K562 (cell line): ENCODE measurements around the gene RABL6. TPM values are rescaled to one million over a fixed set of nuclear protein-coding genes. Genes with fewer than 3 reads are reported as not detected.
"Not testable (repeated sequence)": the region's sequence is repeated elsewhere in the genome, so short reads cannot be mapped to it uniquely, and the experiment has no call there.

ENCODE experiments used
- ATF1 ChIP-seq, 2 experiments: fragments of 450-650 bp in 1 of 2; IDR thresholded peaks; 2 replicates each; pipeline ENCODE4 v1.6.1; 2016; ENCODE audit warnings: missing compliant biosample characterization in 1 of 2, missing genetic modification characterization in 1 of 2
- CREB1 ChIP-seq, 2 experiments: sonication (generic) in 1 of 2; formaldehyde crosslinking in 1 of 2; IDR thresholded peaks; 2 replicates each; pipeline versions ENCODE4 v1.6.1 to v1.8.0; 2012 to 2022; ENCODE audit warnings: inconsistent platforms in 1 of 2, mild to moderate bottlenecking in 1 of 2, missing genetic modification reagents in 1 of 2, moderate library complexity in 1 of 2
- CTBP1 ChIP-seq: fragments of 450-650 bp; IDR thresholded peaks from 2 replicates; pipeline ENCODE4 v1.6.1; 2016; ENCODE audit warnings: borderline replicate concordance
- CTCF ChIP-seq, 3 experiments: IDR thresholded peaks in 2 of 3; conservative IDR thresholded peaks in 1 of 3; 2 replicates each; pipeline ENCODE4 v1.5.1; 2011 to 2012; ENCODE audit warnings: low read length in 3 of 3, mild to moderate bottlenecking in 3 of 3, control low read depth in 2 of 3, improper control_type of control experiment in 1 of 3, inconsistent platforms in 1 of 3, low read depth in 1 of 3, mixed read lengths in 1 of 3, moderate library complexity in 1 of 3; ENCODE audit not compliant: insufficient read depth in 2 of 3
- CXXC5 ChIP-seq: fragments of 250-450 bp; sonication (Bioruptor Pico); IDR thresholded peaks from 2 replicates; pipeline ENCODE4 v1.8.0; 2022; ENCODE audit warnings: inconsistent platforms, mild to moderate bottlenecking, moderate library complexity
- DNMT1 ChIP-seq: fragments of 450-650 bp; IDR thresholded peaks from 2 replicates; pipeline ENCODE4 v1.6.1; 2016; ENCODE audit warnings: antibody characterized with exemption, mild to moderate bottlenecking
- FIP1L1 ChIP-seq: fragments of 200-400 bp; formaldehyde crosslinking; IDR thresholded peaks from 2 replicates; pipeline ENCODE4 v1.6.1; 2018; ENCODE audit warnings: mild to moderate bottlenecking, low read depth, low read length; ENCODE audit not compliant: poor library complexity, severe bottlenecking
- GABPB1 ChIP-seq: sonication (generic); formaldehyde crosslinking; IDR thresholded peaks from 2 replicates; pipeline ENCODE4 v1.8.0; 2022; ENCODE audit warnings: mild to moderate bottlenecking, missing genetic modification reagents
- HNRNPL ChIP-seq: fragments of 200-400 bp; formaldehyde crosslinking; IDR thresholded peaks from 2 replicates; pipeline ENCODE4 v1.6.1; 2017; ENCODE audit warnings: low read depth, mild to moderate bottlenecking, low read length
- MYNN ChIP-seq, 2 experiments: sonication (generic); formaldehyde crosslinking in 1 of 2; IDR thresholded peaks; 2 replicates each; pipeline versions ENCODE4 v1.5.0 to v1.6.1; 2016 to 2020; ENCODE audit warnings: antibody characterized with exemption in 1 of 2, missing genetic modification reagents in 1 of 2
- NCOR1 ChIP-seq: fragments of 450-650 bp; IDR thresholded peaks from 2 replicates; pipeline ENCODE4 v1.6.1; 2016; ENCODE audit warnings: mild to moderate bottlenecking, moderate library complexity
- POLR2B ChIP-seq: fragments of 450-650 bp; IDR thresholded peaks from 2 replicates; pipeline ENCODE4 v1.6.1; 2018; ENCODE audit warnings: low read depth; ENCODE audit not compliant: partially characterized antibody
- RAD21 ChIP-seq, 2 experiments: fragments of 250-450 bp in 1 of 2; fragments of 450-650 bp in 1 of 2; sonication (Bioruptor Pico) in 1 of 2; formaldehyde crosslinking in 1 of 2; IDR thresholded peaks in 1 of 2; conservative IDR thresholded peaks in 1 of 2; 2 replicates each; pipeline versions ENCODE4 v1.4.0 to v1.8.0; 2020 to 2022; ENCODE audit warnings: mild to moderate bottlenecking in 2 of 2, moderate library complexity in 1 of 2
- RBM22 ChIP-seq: fragments of 200-400 bp; formaldehyde crosslinking; IDR thresholded peaks from 2 replicates; pipeline ENCODE4 v1.6.1; 2018; ENCODE audit warnings: low read length, low read depth; ENCODE audit not compliant: poor library complexity, severe bottlenecking
- SP1 ChIP-seq: sonication (generic); formaldehyde crosslinking; IDR thresholded peaks from 2 replicates; pipeline ENCODE4 v1.8.1; 2022; ENCODE audit warnings: mild to moderate bottlenecking, missing genetic modification reagents
- TARDBP ChIP-seq: fragments of 450-650 bp; IDR thresholded peaks from 2 replicates; pipeline ENCODE4 v1.6.1; 2016
- TOE1 ChIP-seq, 2 experiments: fragments of 450-650 bp in 1 of 2; sonication (generic) in 1 of 2; formaldehyde crosslinking in 1 of 2; IDR thresholded peaks; 2 replicates each; pipeline versions ENCODE4 v1.7.1 to v1.8.0; 2016 to 2022; ENCODE audit warnings: borderline replicate concordance in 2 of 2, mild to moderate bottlenecking in 2 of 2, antibody characterized with exemption in 1 of 2, inconsistent platforms in 1 of 2, low read depth in 1 of 2, missing genetic modification reagents in 1 of 2, moderate library complexity in 1 of 2
- UBTF ChIP-seq, 2 experiments: IDR thresholded peaks; 2 replicates each; pipeline ENCODE4 v1.6.1; 2012; ENCODE audit warnings: improper control_type of control experiment in 2 of 2, low read depth in 2 of 2, low read length in 2 of 2, borderline replicate concordance in 1 of 2
- XRCC5 ChIP-seq: fragments of 200-400 bp; formaldehyde crosslinking; IDR thresholded peaks from 2 replicates; pipeline ENCODE4 v1.6.1; 2017; ENCODE audit warnings: low read depth, mild to moderate bottlenecking, low read length
- ZBED1 ChIP-seq: IDR thresholded peaks from 2 replicates; pipeline ENCODE4 v1.6.1; 2014
- ZBTB17 ChIP-seq: fragments of 450-650 bp; formaldehyde crosslinking; IDR thresholded peaks from 2 replicates; pipeline ENCODE4 v1.4.0; 2020; ENCODE audit warnings: mild to moderate bottlenecking
- ZFX ChIP-seq: sonication (generic); formaldehyde crosslinking; IDR thresholded peaks from 2 replicates; pipeline ENCODE4 v1.8.0; 2022; ENCODE audit warnings: mild to moderate bottlenecking, missing genetic modification reagents, moderate library complexity
- ZNF263 ChIP-seq: sonication (generic); formaldehyde crosslinking; IDR thresholded peaks from 2 replicates; pipeline ENCODE4 v1.8.0; 2022; ENCODE audit warnings: mild to moderate bottlenecking, missing genetic modification reagents, borderline replicate concordance
- polyA plus RNA-seq, 8 experiments: library from polyadenylated mRNA; depleted of rRNA in 4 of 8; stranded (reverse) in 5 of 8; unstranded in 3 of 8; fragments of >200 nt; fragmentation: Nextera tagmentation in 2 of 8; fragmentation: Illumina TruSeq in 1 of 8; extraction: Ambion mirVana in 2 of 8; extraction: Trizol in 1 of 8; gene quantifications; 2 replicates each; pipeline versions ENCODE4 v1.2.1 to v1.2.3, GENCODE V29; 2011 to 2014; ENCODE audit warnings: inconsistent platforms in 1 of 8, missing spikeins in 1 of 8
- total RNA-seq, 7 experiments: library from RNA; depleted of rRNA in 6 of 7; stranded (reverse); fragments of >200 nt in 6 of 7; fragmentation: Illumina TruSeq in 2 of 7; extraction: Trizol in 2 of 7; gene quantifications; 2 replicates each; pipeline versions ENCODE4 v1.2.1 to v1.2.3, GENCODE V29; 2011 to 2021; ENCODE audit warnings: low replicate concordance in 1 of 7

RABL6 gene
- total and polyA plus RNA-seq, 9 of the 15 experiments (the other 6 are each of a cell fraction or from before 2014, with no cell fraction given) = 5.6 to 181 (median 84.5) TPM

GRCh38 chr9:136842380-136842948 lies 34.7 kb downstream of the RABL6 start, which contains the start of gene AJM1 (continued):
- TF ChIP-seq RBM22 (peak; percentile 87), ZNF263 (CRISPR knock-in tag) (0 out of 2 replicates have a peak, but pooled peaks have one; percentile 31), NCOR1 (0 out of 2 replicates have a peak, but pooled peaks have one; percentile 19), SP1 (CRISPR knock-in tag) (peak; percentile 49; the same call in 1 of the 2 replicates), MYNN (IDR thresholded peaks at IDR 0.05) (peak; percentile 30; the same call in 1 of the 2 replicates), FIP1L1 (peak; percentile 97), CREB1 (CRISPR knock-in tag; IDR thresholded peaks at IDR 0.05) (peak; percentile 51; the same call in 1 of the 2 replicates), GABPB1 (CRISPR knock-in tag) (0 out of 2 replicates have a peak, but pooled peaks have one; percentile 37), CTBP1 (peak; percentile 70), ZBED1 (0 out of 2 replicates have a peak, but pooled peaks have one; percentile 37), DNMT1 (0 out of 2 replicates have a peak, but pooled peaks have one; percentile 33), POLR2B (peak; percentile 67), TARDBP (peak; percentile 55; the same call in 1 of the 2 replicates), UBTF (IDR thresholded peaks at IDR 0.05; ENCODE audit: borderline replicate concordance in 1 of 2, low read depth in 2 of 2, low read length in 2 of 2) (peak in 1 of 2 experiments; percentile 91; a peak in 2 of 4 replicates), ZFX (CRISPR knock-in tag) (peak; percentile 50), CXXC5 (CRISPR knock-in tag) (peak; percentile 45; the same call in 1 of the 2 replicates), CTCF (IDR thresholded peaks at IDR 0.05 in 2 of 3, conservative IDR thresholded peaks at IDR 0.05 in 1 of 3; ENCODE audit: insufficient read depth in 2 of 3, low read depth in 1 of 3, low read length in 3 of 3) (peak; percentile 82 to 87 (median 86)), ZBTB17 (CRISPR knock-in tag) (0 out of 2 replicates have a peak, but pooled peaks have one; percentile 54), HNRNPL (0 out of 2 replicates have a peak, but pooled peaks have one; percentile 33), TOE1 (IDR thresholded peaks at IDR 0.05; ENCODE audit: borderline replicate concordance) (peak; percentile 88), RAD21 (CRISPR knock-in tag; conservative IDR thresholded peaks at IDR 0.05 in 1 of 2, IDR thresholded peaks at IDR 0.05 in 1 of 2) (peak; percentile 22 to 24; a peak in 1 of 4 replicates), XRCC5 (peak; percentile 55; the same call in 1 of the 2 replicates), ATF1 (tag; IDR thresholded peaks at IDR 0.05) (peak; percentile 38; the same call in 1 of the 2 replicates)
- not testable (repeated sequence) for TF ChIP-seq MYNN (CRISPR knock-in tag; IDR thresholded peaks at IDR 0.05); CREB1 (IDR thresholded peaks at IDR 0.05); TOE1 (CRISPR knock-in tag; IDR thresholded peaks at IDR 0.05; ENCODE audit: borderline replicate concordance, low read depth); ATF1 (CRISPR knock-in tag; IDR thresholded peaks at IDR 0.05)
